Fibroblast of pulmonary artery (primary cell): Measurements from ENCODE around the gene ZCCHC2.

Source experiments
- DNase-seq: peaks from one replicate; pipeline ENCODE4 v3.0.0-alpha.2; 2010; ENCODE audit warnings: low read depth
- H3K4me3 ChIP-seq: replicated peaks from 2 replicates; pipeline ENCODE4 v1.5.1; 2011; ENCODE audit warnings: low read depth, mild to moderate bottlenecking, control low read depth, low read length, moderate library complexity
- TF ChIP-seq, protein P1 (sequence below): IDR thresholded peaks from 2 replicates; pipeline ENCODE4 v1.5.1; 2011; ENCODE audit warnings: mild to moderate bottlenecking, control low read depth, low read length, inconsistent platforms; ENCODE audit errors: missing control alignments

The ZCCHC2 gene

DNA sequence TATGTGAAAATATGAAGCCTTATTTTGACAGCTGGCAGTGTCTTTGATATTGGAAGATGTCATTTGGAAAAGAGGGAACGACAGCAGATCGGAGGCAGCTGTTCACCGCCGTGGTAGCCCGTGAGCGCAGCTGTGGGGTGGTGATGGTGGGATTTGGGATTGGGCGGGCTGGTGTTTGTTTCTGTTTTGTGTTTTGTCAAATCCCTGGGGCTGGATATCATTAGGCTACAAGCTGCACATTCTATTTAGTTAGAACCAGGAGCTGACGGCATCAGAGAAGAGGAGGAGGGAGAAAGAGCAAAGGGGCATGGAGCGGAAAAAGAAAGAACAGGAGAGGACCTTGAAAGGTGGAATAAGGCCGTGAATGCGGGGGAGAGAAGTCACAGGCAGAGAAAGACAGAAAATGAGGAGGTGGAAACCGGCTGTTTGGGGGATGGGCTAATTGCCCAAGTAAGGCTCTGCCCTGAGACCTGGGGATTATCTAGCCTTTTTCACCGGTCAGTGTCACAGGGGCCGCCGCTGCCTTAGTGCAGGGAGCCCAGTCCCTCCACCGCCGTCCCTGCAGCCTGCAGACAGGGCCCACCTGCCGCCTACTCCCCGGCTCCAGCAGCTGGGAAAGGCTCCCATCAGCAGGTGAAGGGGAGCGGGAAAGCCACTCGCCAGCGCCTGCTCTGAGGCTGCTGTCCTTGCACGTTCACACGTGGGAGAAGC, 88.0 kb downstream of the ZCCHC2 start:
- TF ChIP-seq, protein P1, sequence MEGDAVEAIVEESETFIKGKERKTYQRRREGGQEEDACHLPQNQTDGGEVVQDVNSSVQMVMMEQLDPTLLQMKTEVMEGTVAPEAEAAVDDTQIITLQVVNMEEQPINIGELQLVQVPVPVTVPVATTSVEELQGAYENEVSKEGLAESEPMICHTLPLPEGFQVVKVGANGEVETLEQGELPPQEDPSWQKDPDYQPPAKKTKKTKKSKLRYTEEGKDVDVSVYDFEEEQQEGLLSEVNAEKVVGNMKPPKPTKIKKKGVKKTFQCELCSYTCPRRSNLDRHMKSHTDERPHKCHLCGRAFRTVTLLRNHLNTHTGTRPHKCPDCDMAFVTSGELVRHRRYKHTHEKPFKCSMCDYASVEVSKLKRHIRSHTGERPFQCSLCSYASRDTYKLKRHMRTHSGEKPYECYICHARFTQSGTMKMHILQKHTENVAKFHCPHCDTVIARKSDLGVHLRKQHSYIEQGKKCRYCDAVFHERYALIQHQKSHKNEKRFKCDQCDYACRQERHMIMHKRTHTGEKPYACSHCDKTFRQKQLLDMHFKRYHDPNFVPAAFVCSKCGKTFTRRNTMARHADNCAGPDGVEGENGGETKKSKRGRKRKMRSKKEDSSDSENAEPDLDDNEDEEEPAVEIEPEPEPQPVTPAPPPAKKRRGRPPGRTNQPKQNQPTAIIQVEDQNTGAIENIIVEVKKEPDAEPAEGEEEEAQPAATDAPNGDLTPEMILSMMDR: no peak
- no peak for DNase-seq
- peak overlapping the region; percentile 13 for H3K4me3 ChIP-seq

DNA sequence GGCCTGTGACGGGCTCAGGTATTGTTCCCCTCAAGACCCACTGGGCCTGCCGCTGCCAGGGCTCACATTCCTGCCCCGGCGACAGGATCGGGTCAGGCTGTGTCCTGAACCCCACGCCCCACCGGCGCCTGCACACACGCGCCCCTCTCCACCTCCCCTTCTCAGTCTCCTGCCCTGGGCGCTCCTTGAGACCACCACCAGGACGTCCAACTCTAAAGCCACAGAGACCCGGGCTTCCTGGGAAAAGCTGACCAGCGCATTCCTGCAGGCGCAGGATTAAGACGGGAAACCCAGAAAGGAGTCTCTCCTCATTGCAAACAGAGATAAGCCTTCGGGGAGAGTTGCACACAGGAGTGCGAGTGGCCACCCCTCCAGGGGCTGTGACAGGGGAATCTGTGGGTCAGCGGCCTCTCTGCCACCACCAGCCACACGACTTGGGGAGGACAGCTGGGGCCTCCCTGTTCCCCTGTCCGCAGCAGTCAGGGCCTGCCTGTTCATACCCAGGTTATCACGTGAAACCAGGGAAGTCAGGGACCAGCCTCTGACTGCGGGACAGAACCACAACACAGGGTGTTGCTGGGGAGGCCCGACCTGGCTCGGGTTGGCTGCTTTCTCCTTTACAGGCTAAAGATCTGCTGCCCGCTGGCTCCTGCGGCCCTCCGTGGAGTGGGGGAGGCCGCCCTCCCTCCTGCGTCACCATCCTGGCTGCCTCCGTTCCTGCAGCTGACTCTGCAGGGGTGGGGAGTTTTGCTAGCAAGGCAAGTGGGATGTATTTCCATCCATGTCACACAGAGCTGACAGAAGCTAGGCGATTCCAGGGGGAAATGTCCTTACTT, 88.8 kb downstream of the ZCCHC2 start:
- H3K4me3 ChIP-seq: peak overlapping the region; percentile 13
- TF ChIP-seq, protein P1: no peak
- peak; percentile 32 for DNase-seq

DNA sequence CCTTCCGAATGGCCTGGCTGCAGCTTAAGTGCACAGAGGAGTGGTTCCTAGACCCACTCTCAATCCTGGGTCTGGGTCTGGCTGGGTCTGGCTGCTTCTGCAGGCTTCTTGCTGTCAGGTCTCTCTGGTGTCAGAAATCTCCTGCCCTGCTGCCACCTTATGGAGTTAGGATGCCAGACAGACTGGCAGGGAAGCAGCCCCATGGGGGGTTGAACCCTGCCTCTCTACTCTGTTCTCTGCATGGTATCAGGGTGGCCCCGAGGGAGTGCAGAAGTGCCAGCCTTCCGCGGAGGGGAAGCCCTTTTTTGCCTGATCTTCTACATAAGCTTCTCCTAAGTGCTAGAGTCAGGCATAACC, 89.4 kb downstream of the ZCCHC2 start:
- DNase-seq: no peak
- H3K4me3 ChIP-seq: no peak overlapping the region
- TF ChIP-seq, protein P1: no peak

DNA sequence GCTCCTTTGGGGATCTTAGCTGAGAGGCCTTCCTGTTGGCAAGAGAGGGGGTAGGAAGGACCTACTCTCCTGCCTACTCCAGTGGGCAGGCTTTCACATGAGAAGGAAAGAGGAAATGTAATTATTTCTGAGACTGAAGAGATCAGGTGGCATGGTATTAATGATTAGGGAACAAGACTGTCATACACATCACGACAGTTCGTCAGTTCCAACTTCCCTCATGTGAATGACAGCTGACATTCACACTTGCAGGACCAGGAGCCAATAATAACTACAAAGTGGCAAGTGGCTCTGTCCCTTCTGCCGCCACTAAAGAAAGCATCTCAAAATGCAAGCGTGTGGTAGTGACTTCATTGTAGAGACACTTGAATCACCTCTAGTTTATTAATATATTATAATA, 90.0 kb downstream of the ZCCHC2 start:
- DNase-seq: no peak
- TF ChIP-seq, protein P1: no peak
- no peak overlapping the region for H3K4me3 ChIP-seq

DNA sequence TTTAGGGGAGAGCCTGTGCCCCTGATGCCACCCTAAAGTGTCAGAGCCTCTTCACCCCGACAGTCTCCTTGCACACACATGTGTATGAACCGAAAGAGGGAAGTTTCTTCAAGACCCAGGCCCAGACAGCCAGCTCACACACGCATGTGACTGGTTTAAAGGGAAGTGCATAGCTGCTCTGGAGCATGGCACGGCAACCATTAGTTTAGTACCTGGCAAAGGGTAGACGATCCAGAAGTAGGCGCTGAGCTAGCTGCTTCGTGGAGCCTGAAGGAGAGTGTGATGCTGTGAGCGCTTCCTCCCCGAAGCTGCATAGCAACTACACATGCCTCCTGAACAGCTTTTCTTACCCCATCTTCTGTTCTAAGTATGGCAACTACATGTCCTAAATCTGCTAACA, 91.7 kb downstream of the ZCCHC2 start:
- TF ChIP-seq, protein P1: no peak
- no peak for DNase-seq
- H3K4me3 ChIP-seq: no peak overlapping the region

DNA sequence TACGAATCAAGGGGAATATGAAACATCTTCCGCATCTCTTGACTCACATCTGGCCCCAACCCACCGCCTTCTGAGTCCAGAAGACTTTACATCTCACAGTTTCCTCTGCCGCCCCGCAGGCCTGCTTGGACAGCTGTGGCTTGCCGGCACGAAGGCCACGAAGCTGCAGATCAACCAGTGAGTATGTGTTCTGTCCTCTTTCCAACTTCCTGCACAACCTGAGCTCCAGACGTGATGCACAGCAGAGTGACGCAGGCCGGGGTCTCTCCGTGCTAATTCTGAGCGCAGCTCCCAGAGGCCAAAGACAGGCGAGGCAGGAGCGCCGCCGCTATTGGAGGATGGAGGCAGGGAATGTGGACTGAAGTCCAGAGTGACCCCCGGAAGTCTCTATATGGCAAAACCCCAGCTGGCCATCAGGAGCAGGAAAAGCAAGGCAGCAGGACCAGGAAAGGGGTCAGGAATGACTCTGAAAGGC, 93.5 kb downstream of the ZCCHC2 start:
- H3K4me3 ChIP-seq: no peak overlapping the region
- TF ChIP-seq, protein P1: no peak
- DNase-seq: no peak
